HG02642 (cell line): ENCODE results near the gene DYNLRB1.
"Not testable (repeated sequence)": the region's sequence is repeated elsewhere in the genome, so short reads cannot be mapped to it uniquely, and the experiment has no call there.

Experiments used
- ATAC-seq: cut with Tn5 transposase; IDR thresholded peaks from one replicate; pipeline ENCODE4 v1.9.1; 2021; ENCODE audit warnings: mild to moderate bottlenecking; ENCODE audit not compliant: unreplicated experiment, poor library complexity

Gene DYNLRB1

GRCh38 chr20:34510575-34510974 is 5.6 kb upstream of the DYNLRB1 start:
- no peak for ATAC-seq

- no peak for ATAC-seq
Measured at GRCh38 chr20:34511891-34512265, 4.3 kb upstream of the DYNLRB1 start.

DNA sequence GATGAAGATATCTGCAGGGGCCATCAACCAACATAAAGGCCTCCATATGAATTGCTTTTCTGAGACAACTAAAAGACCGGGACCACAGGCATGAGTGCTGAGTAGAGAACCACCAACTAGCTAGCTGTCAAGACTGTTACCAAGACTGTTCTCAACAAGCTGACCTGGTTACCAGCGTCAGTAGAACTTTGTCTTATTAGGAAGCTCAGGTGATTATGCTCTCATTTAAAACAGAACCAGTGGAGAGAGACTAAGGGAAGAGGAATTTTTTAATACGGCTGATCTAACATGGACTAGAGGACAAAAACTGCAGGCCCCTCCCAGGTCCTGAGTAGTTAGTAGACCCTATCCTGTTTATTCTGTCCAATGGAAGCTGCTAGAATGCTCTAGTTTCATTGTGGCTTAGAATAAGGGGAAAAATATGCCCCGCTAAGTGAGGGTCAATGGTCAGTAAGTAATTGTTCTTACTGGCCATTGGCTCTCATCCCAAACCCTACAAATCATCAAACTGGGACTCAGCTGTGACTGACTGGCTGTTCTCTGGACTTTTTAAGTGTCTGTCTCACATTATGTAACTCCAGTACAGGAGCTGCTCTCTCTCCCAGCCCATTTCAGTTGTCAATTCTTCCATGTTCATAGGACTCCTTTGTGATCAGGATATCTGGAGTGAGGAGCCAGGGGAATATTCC is 3.8 kb upstream of the DYNLRB1 start:
- no peak for ATAC-seq

GRCh38 chr20:34512955-34513419 is 3.2 kb upstream of the DYNLRB1 start:
- no peak for ATAC-seq

DNA sequence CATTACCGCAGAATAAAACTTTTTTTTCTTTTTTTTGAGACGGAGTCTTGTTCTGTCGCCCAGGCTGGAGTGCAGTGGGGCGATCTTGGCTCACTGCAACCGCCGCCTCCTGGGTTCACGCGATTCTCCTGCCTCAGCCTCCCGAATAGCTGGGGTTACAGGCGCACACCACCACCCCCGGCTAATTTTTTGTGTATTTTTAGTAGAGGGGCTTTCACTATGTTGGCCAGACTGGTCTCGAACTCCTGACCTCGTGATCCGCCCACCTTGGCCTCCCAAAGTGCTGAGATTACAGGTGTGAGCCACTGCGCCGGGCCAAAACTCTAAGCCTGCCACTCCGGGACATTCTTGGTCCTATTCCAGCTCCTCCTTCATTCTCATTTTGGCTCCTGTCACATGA is 2.2 kb upstream of the DYNLRB1 start:
- ATAC-seq, result not testable (repeated sequence)

- ATAC-seq, result no peak
Measured at GRCh38 chr20:34514897-34515483, 1.2 kb upstream of the DYNLRB1 start.

- ATAC-seq, result peak; percentile 51
Measured at GRCh38 chr20:34515484-34516246, 557 bp upstream of the DYNLRB1 start.

- ATAC-seq, result no peak
Measured at GRCh38 chr20:34517114-34517505, 888 bp downstream of the DYNLRB1 start.

DNA sequence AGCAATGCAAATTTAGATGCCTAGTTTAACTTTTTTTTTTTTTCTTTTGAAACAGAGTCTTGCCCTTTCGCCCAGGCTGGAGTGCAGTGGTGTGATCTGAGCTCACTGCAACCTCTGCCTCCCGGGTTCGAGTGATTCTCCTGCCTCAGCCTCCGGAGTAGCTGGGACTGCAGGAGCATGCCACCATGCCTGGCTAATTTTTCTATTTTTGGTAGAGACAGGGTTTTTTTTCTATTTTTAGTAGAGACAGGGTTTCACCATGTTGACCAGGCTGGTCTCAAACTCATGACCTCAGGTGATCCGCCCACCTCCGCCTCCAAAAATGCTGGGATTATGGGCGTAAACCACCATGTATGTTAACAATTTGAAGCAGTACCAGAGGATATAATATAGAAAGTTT is 2.6 kb downstream of the DYNLRB1 start:
- ATAC-seq, result not testable (repeated sequence)

GRCh38 chr20:34519841-34520240 is 3.6 kb downstream of the DYNLRB1 start:
- not testable (repeated sequence) for ATAC-seq

- no peak for ATAC-seq
Measured at GRCh38 chr20:34522969-34523871, 7.0 kb downstream of the DYNLRB1 start.

DNA sequence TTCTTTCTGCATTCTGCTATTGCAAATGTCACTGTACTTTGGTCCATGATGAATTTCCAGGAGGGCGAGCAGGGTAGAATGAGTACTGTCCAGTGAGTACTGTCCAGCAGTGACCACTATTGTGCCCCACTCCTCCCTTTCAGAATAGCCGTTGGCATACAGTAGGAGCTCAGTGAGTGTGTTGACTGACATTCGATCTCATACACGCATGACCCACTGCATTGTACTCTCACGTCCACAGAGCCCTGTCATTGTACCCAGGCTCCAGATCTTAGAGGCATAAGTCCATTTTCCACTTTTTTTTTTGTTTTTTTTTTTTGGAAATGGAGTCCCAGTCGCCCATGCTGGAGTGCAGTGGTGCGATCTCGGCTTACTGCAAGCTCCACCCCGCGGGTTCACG is 8.2 kb downstream of the DYNLRB1 start:
- no peak for ATAC-seq

GRCh38 chr20:34525342-34525708 is 9.1 kb downstream of the DYNLRB1 start:
- ATAC-seq, result no peak

GRCh38 chr20:34525709-34526416 is 9.6 kb downstream of the DYNLRB1 start:
- no peak for ATAC-seq

DNA sequence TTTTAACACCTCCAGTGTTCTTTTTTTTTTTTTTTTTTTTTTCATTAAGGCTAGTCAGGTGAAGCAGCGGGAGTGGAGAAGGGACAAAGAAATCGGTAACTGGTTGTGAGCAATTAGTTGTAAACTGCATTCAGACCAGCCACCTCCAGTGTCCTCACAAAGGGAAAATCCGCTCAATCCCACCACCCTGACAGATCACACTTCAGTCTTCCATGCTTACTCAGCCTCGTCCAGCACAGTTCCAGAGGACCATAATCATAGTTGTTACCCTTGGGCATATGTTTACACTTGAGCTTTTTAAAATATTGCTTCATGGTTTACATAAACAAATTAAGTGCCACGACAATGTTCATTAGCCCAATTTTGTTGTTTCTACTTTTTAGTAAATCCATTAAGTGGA is 10.2 kb downstream of the DYNLRB1 start:
- no peak for ATAC-seq

- no peak for ATAC-seq
Measured at GRCh38 chr20:34527016-34527415, 10.8 kb downstream of the DYNLRB1 start.

GRCh38 chr20:34528921-34529297 is 12.7 kb downstream of the DYNLRB1 start:
- no peak for ATAC-seq

DNA sequence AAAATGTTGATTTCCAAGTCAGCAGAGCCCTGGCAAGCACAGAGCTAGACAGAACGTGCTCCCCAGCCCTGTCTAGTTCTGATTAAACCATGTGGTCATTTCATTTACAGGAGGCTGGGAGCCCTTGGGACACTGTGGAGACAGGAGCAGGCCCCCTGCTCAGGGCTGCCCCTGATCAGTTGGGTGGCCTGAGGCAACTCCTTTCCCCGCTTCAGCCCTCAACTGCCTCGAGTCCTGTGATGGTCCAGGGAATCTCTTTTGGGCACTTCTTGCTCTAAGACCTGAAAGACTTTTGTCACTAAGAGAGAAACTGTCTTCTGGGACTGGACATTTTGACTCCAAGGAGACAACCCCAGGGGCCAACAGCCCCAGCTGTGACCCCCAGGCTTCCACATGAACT is 13.5 kb downstream of the DYNLRB1 start:
- ATAC-seq, result no peak

GRCh38 chr20:34530342-34530741 is 14.1 kb downstream of the DYNLRB1 start:
- no peak for ATAC-seq
